HG03558 (cell line): ENCODE results near the gene SCUBE3.

ENCODE experiments used
- ATAC-seq: cut with Tn5 transposase; IDR thresholded peaks from one replicate; pipeline ENCODE4 v1.9.1; 2021; ENCODE audit warnings: moderate number of reproducible peaks; ENCODE audit not compliant: unreplicated experiment; ENCODE audit errors: extremely low read depth

SCUBE3 gene

DNA sequence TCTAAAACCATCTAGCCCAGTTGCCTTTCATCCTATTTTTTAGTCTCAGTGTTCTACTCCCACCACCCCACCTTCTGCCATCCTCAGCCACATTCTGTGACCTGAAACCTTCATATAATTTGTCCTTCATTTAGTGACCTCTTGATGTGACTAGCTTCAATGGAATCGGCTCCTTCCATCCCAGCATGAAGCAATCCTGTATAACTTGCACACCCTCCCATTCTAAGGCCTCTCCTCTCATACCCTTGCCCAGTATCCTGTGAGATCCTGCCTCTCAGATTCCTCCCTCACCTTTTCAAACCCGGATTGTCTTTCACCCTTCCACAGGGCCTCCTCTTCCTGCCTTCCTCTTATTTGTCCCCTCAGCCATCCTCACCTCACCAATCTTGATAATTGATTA lies 48.8 kb downstream of the SCUBE3 start:
- ATAC-seq, result no peak

GRCh38 chr6:35264550-35265274 lies 51.0 kb downstream of the SCUBE3 start:
- no peak for ATAC-seq

- no peak for ATAC-seq
Observed at GRCh38 chr6:35265523-35265922, 51.8 kb downstream of the SCUBE3 start.

- ATAC-seq, result no peak
Observed at GRCh38 chr6:35267446-35267845, 53.7 kb downstream of the SCUBE3 start.

DNA sequence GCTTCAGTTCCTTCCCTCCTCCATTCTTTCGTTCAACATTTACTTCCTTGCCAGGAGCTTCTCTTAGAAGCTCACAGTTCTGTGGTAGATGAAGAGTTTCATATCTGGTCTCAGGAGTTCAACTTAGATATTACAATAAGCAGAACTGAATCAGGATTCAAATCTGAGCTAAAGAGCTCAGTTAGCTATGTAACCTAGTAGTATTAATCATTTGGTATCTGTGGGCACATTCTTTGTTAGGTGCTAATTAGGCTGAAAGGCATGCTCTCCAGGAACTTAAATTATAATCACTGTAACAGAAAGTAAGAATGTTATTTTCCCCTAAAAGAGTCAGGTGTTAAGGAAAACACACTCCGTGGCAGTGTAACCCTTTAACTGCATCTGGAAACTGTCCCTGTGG lies 54.1 kb downstream of the SCUBE3 start:
- no peak for ATAC-seq

- ATAC-seq, result no peak
Observed at GRCh38 chr6:35272005-35272404, 58.2 kb downstream of the SCUBE3 start.

GRCh38 chr6:35273822-35274559 lies 60.2 kb downstream of the SCUBE3 start:
- ATAC-seq, result no peak

- no peak for ATAC-seq
Observed at GRCh38 chr6:35275744-35276260, 62.0 kb downstream of the SCUBE3 start.

DNA sequence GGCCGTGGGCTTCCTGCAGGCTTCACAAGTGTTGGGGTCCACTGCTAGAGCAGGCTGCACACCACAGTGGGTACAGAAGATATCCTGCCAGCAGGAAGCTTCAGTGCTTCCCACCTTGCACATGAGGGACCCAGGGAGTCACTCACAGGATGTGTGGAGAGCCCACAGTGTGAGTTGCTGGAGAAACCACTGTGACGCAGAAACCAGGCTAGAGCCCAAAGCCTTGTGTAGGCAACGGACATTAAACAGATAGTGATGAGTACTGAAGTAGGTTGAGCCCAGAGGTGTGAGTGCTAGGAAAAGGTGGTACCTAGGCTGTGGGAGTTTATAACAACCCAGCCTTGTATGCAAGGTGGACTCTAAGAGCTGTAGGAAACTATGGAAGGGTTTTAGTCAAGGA lies 65.0 kb downstream of the SCUBE3 start:
- ATAC-seq, result no peak

- no peak for ATAC-seq
Observed at GRCh38 chr6:35280903-35281302, 67.1 kb downstream of the SCUBE3 start.

- ATAC-seq, result no peak
Observed at GRCh38 chr6:35282472-35282871, 68.7 kb downstream of the SCUBE3 start.

- ATAC-seq, result no peak
Observed at GRCh38 chr6:35283361-35283760, 69.6 kb downstream of the SCUBE3 start.

GRCh38 chr6:35287671-35288396 lies 74.1 kb downstream of the SCUBE3 start:
- no peak for ATAC-seq

GRCh38 chr6:35288834-35289233 lies 75.1 kb downstream of the SCUBE3 start:
- no peak for ATAC-seq

GRCh38 chr6:35291491-35291890 lies 77.7 kb downstream of the SCUBE3 start:
- no peak for ATAC-seq

GRCh38 chr6:35292494-35292893 lies 78.7 kb downstream of the SCUBE3 start:
- no peak for ATAC-seq

DNA sequence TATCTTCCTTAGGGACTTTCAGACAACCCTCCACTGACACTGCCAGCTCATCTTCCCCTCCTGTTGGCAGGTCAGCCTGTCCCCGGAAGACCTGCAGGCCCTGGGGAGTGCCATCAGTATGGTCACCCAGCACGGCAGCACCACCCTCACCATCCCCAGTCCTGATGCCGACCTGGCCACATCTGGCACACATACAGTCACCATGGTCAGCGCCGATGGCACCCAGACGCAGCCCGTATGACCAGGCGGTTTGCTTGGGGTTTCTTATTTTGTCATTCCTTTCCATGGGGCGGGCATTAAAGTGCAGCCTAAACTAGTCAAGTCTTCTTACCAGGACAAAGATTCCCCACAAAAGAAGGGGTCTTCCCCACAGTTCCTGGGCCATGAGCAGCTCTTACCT lies 79.9 kb downstream of the SCUBE3 start:
- no peak for ATAC-seq

GRCh38 chr6:35294308-35294945 lies 80.7 kb downstream of the SCUBE3 start:
- ATAC-seq, result no peak

- ATAC-seq, result no peak
Observed at GRCh38 chr6:35295036-35295435, 81.3 kb downstream of the SCUBE3 start.

DNA sequence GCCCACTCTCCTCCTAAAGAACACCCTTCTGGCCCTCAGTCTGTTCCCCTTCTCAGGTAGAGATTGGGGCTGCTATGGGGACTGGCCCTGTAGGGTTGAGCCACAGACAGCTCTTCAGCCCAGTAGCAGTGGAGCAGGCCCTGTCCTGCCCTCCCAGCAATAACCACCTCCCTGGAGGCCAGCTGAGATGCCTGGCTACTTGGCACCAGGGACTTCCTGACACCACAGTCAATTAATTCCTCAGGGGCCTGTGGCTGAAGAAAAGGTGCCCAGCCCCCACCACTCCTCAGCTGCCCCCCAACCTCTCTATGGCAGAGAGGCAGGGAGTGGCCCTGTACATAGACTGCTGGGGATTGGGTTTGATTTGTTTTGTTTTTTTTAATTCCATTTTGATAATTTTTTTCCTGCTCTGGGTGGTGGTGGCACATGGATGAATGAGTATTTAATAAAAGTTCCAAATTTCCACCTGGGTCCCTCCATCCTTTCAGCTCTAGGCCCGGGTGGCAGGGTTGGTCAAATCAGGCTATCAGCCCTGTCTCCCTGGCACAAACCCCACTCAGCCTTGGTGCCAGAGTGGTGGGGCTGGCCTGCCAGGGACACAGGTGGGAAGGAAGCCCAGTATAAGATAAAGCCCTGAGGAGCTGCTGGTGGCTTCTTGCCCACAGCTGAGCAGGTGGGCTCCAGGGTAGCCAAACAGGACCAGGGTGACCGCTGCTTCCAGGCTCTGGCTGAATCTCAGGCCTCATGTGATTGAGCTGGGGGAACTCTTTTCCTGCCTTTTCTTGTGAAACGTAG lies 82.0 kb downstream of the SCUBE3 start:
- ATAC-seq, result no peak
